Sigmoid colon (tissue), 4 donors: ENCODE results near the gene UBR2.

ENCODE experiments used
- CTCF ChIP-seq, 4 experiments: fragments of 450-650 bp in 3 of 4; fragments of 200-600 bp in 1 of 4; IDR thresholded peaks; one replicate each; pipeline ENCODE4 v1.5.1; 2016 to 2019; ENCODE audit warnings: antibody characterized with exemption in 4 of 4, mild to moderate bottlenecking in 3 of 4, moderate library complexity in 2 of 4
- EP300 ChIP-seq, 4 donors: sonication (generic); formaldehyde crosslinking; IDR thresholded peaks; one replicate each; pipeline ENCODE4 v1.6.1; 2017; ENCODE audit warnings: antibody characterized with exemption in 4 of 4
- POLR2AphosphoS5 ChIP-seq, 4 donors: sonication (generic); formaldehyde crosslinking; IDR thresholded peaks; one replicate each; pipeline ENCODE4 v1.6.1; 2017; ENCODE audit warnings: antibody characterized with exemption in 4 of 4

- TF ChIP-seq CTCF (IDR thresholded peaks at IDR 0.05) (peak; percentile 48 to 90 (median 85)), POLR2AphosphoS5 (IDR thresholded peaks at IDR 0.05) (no peak), EP300 (IDR thresholded peaks at IDR 0.05) (no peak)
Observed at GRCh38 chr6:42532038-42532669, 31.7 kb upstream of the UBR2 start.
